ENCODE measurements around the gene CLDN14.

- TF ChIP-seq CTCF (IDR thresholded peaks at IDR 0.05; ENCODE audit: low read length) (no peak), EZH2 (IDR thresholded peaks at IDR 0.05; ENCODE audit: borderline replicate concordance, low read length) (no peak)
Observed at GRCh38 chr21:36436829-36437744, 42.8 kb downstream of the CLDN14 start.

All from OCI-LY1 (cell line).